ENCODE results near the gene RXRB. TPM values are rescaled to one million over a fixed set of nuclear protein-coding genes. Genes with fewer than 3 reads are reported as not detected.

The RXRB gene
- polyA plus RNA-seq, 2 of the 4 experiments (the other 2 are of a cell fraction) = 15.6 to 20.3 TPM

DNA sequence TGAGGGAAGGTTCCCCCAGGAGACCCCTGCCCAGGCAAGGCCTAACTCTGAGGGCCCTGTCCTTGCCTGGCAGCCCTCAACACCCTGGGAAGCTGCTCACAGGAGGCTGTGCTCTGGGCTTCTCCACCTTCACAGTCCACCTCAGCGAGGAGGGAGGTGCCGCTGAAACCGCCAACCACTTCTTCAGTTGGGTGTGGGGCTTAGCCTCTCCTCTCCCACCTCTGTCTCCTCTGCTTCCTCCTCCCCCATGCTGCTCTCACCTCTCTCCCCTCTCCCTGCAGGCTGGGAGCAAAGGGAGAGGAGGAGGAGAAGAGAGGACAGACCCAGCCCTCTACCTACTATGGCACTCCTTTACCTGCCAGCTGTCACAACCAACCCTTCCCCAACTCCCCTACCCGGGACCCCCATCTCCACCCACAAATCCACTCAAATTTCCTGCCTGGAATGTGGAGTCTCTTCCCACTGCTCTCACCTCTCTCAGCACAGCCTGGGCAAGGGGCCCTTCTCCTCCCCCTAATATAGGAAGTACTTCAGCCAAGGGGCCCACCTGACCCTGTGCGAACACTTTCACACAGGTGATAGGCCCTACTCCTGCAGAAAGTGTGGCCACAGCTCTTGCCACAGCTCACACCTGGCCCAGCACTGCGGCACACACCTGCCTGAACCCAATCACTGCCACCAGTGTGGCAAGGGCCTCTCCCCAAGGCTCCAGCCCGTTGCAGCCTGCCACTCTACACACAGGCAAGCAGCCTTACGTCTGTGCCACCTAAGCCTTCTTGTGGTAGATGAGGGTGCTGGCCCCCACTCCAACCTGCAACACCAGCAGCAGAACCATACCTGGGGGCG, 15.0 kb upstream of the RXRB start:
- ATAC-seq (peak; percentile 8 to 25; a peak in 3 of 6 replicates), DNase-seq (ENCODE audit: low read depth in 1 of 2, low spot score in 1 of 2) (no peak), FAIRE-seq (no peak)
- 72% methylated on average over 4 of the region's 9 CpGs for WGBS (ENCODE audit: missing lambda C conversion rate)
- TF ChIP-seq, protein P1, sequence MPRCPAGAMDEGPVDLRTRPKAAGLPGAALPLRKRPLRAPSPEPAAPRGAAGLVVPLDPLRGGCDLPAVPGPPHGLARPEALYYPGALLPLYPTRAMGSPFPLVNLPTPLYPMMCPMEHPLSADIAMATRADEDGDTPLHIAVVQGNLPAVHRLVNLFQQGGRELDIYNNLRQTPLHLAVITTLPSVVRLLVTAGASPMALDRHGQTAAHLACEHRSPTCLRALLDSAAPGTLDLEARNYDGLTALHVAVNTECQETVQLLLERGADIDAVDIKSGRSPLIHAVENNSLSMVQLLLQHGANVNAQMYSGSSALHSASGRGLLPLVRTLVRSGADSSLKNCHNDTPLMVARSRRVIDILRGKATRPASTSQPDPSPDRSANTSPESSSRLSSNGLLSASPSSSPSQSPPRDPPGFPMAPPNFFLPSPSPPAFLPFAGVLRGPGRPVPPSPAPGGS (IDR thresholded peaks at IDR 0.05) = no peak
- TF ChIP-seq ZFP36 (IDR thresholded peaks at IDR 0.05; ENCODE audit: borderline replicate concordance, partially characterized antibody) (no peak), MAZ (IDR thresholded peaks at IDR 0.05; ENCODE audit: borderline replicate concordance, low read depth, low read length) (no peak), TP53 (CRISPR knock-in tag; IDR thresholded peaks at IDR 0.05) (no peak), FOXS1 (CRISPR knock-in tag; IDR thresholded peaks at IDR 0.05) (no peak), CHD2 (IDR thresholded peaks at IDR 0.05; ENCODE audit: low read length, partially characterized antibody) (no peak), HDAC2 (IDR thresholded peaks at IDR 0.05) (no peak), CHD4 (IDR thresholded peaks at IDR 0.05; ENCODE audit: borderline replicate concordance) (no peak), ZSCAN20 (CRISPR knock-in tag; IDR thresholded peaks at IDR 0.05) (no peak), NFE2L2 (conservative IDR thresholded peaks at IDR 0.05; ENCODE audit: low read length) (no peak), POLR2A (IDR thresholded peaks at IDR 0.05; ENCODE audit: low read length) (no peak), HOXA7 (CRISPR knock-in tag; IDR thresholded peaks at IDR 0.05) (no peak)
- TF ChIP-seq, protein P2, sequence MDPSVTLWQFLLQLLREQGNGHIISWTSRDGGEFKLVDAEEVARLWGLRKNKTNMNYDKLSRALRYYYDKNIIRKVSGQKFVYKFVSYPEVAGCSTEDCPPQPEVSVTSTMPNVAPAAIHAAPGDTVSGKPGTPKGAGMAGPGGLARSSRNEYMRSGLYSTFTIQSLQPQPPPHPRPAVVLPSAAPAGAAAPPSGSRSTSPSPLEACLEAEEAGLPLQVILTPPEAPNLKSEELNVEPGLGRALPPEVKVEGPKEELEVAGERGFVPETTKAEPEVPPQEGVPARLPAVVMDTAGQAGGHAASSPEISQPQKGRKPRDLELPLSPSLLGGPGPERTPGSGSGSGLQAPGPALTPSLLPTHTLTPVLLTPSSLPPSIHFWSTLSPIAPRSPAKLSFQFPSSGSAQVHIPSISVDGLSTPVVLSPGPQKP (IDR thresholded peaks at IDR 0.05; ENCODE audit: low read depth, low read length) = no peak
- TF ChIP-seq, protein P3, sequence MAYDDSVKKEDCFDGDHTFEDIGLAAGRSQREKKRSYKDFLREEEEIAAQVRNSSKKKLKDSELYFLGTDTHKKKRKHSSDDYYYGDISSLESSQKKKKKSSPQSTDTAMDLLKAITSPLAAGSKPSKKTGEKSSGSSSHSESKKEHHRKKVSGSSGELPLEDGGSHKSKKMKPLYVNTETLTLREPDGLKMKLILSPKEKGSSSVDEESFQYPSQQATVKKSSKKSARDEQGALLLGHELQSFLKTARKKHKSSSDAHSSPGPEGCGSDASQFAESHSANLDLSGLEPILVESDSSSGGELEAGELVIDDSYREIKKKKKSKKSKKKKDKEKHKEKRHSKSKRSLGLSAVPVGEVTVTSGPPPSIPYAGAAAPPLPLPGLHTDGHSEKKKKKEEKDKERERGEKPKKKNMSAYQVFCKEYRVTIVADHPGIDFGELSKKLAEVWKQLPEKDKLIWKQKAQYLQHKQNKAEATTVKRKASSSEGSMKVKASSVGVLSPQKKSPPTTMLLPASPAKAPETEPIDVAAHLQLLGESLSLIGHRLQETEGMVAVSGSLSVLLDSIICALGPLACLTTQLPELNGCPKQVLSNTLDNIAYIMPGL (CRISPR knock-in tag; IDR thresholded peaks at IDR 0.05; ENCODE audit: borderline replicate concordance) = no peak
- no peaks in the 10 kb centered on the region for H3K9me3 ChIP-seq
- POLR2A ChIA-PET = no interaction called here
- no peak overlapping the region for H3K4me2 ChIP-seq
- CTCF ChIA-PET = no interaction called here
- H3K27ac ChIP-seq = no peak overlapping the region
- H3K4me3 ChIP-seq = no peak overlapping the region
- H3K4me1 ChIP-seq = no peaks in the 10 kb centered on the region

DNA sequence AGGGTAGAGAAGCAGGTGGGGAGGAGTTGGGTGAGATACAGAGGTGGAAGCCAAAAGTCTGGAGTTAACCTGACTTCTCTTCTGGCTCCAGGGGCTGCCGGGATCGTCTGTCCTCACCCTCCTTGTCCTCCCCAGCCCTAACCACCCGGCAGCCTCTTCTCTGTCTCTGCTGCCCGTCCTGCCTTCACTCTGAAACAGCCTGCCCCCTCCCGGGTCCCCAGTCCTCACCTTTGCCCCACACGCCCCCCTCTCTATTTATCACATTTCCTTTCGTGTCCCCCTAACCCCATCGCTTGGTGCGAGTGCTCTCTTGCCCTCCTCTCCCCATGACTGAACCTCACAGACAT, 13.5 kb upstream of the RXRB start:
- ChIA-PET CTCF (no interaction called here), POLR2A (no interaction called here)
- no peak for TF ChIP-seq ZNF302 (CRISPR knock-in tag; IDR thresholded peaks at IDR 0.05)
- no peak for TF ChIP-seq HOXB5 (CRISPR knock-in tag; IDR thresholded peaks at IDR 0.05)
- TF ChIP-seq RFX5 (IDR thresholded peaks at IDR 0.05) = no peak
- TF ChIP-seq RAD21 (conservative IDR thresholded peaks at IDR 0.05 in 1 of 2, IDR thresholded peaks at IDR 0.05 in 1 of 2) = no peak
- TF ChIP-seq, protein P1 (IDR thresholded peaks at IDR 0.05) = no peak
- no peak for TF ChIP-seq POLR2AphosphoS2 (conservative IDR thresholded peaks at IDR 0.05; ENCODE audit: low read length)
- no peak for TF ChIP-seq NFE2L2 (conservative IDR thresholded peaks at IDR 0.05; ENCODE audit: low read length)
- no peak for TF ChIP-seq TP53 (CRISPR knock-in tag; IDR thresholded peaks at IDR 0.05)
- no peak for TF ChIP-seq GATA3 (IDR thresholded peaks at IDR 0.05; ENCODE audit: borderline replicate concordance)
- no peak for TF ChIP-seq TFCP2L1 (CRISPR knock-in tag; IDR thresholded peaks at IDR 0.05)
- TF ChIP-seq SREBF2 (IDR thresholded peaks at IDR 0.05) = no peak
- Histone ChIP-seq H3K27ac (no peak overlapping the region; a peak in 1 of 6 replicates), H3K4me3 (no peak overlapping the region), H3K4me1 (peaks cover 3% of the 10 kb centered on the region; the same call in 1 of the 3 replicates), H3K9me3 (no peaks in the 10 kb centered on the region), H3K4me2 (peak overlapping the region; percentile 82; the same call in 2 of the 3 replicates)
- FAIRE-seq (no peak), ATAC-seq (peak in 1 of 2 experiments; percentile 10; a peak in 3 of 6 replicates), DNase-seq (ENCODE audit: low read depth in 1 of 2, low spot score in 1 of 2) (no peak)
- 62% methylated on average over 4 of the region's 9 CpGs for WGBS (ENCODE audit: missing lambda C conversion rate)

All from A549 (cell line).